ENCODE data around the gene SLITRK2. TPM values are rescaled to one million over a fixed set of nuclear protein-coding genes. Genes with fewer than 3 reads are reported as not detected.

SLITRK2 gene
- total RNA-seq, 4 donors from 2014 or later: 0.94 to 2.4 (median 1.7) TPM

- TF ChIP-seq CTCF (IDR thresholded peaks at IDR 0.05; ENCODE audit: low read depth): no peak
Observed at GRCh38 chrX:145818186-145819113, 821 bp downstream of the SLITRK2 start.

- no peak for TF ChIP-seq CTCF (IDR thresholded peaks at IDR 0.05; ENCODE audit: low read depth)
Observed at GRCh38 chrX:145820825-145821224, 3.2 kb downstream of the SLITRK2 start.

GRCh38 chrX:145821291-145821897 is 3.8 kb downstream of the SLITRK2 start:
- no peak for TF ChIP-seq CTCF (IDR thresholded peaks at IDR 0.05; ENCODE audit: low read depth)

GRCh38 chrX:145821898-145822571 is 4.4 kb downstream of the SLITRK2 start:
- no peak for TF ChIP-seq CTCF (IDR thresholded peaks at IDR 0.05; ENCODE audit: low read depth)

GRCh38 chrX:145823132-145823531 is 5.5 kb downstream of the SLITRK2 start:
- TF ChIP-seq CTCF (IDR thresholded peaks at IDR 0.05; ENCODE audit: low read depth): no peak

GRCh38 chrX:145825896-145826295 is 8.3 kb downstream of the SLITRK2 start:
- no peak for TF ChIP-seq CTCF (IDR thresholded peaks at IDR 0.05; ENCODE audit: low read depth)

- TF ChIP-seq CTCF (IDR thresholded peaks at IDR 0.05; ENCODE audit: low read depth): no peak
Observed at GRCh38 chrX:145826466-145826865, 8.8 kb downstream of the SLITRK2 start.
